Measurements from ENCODE around the gene FAM81B.

FAM81B gene

DNA sequence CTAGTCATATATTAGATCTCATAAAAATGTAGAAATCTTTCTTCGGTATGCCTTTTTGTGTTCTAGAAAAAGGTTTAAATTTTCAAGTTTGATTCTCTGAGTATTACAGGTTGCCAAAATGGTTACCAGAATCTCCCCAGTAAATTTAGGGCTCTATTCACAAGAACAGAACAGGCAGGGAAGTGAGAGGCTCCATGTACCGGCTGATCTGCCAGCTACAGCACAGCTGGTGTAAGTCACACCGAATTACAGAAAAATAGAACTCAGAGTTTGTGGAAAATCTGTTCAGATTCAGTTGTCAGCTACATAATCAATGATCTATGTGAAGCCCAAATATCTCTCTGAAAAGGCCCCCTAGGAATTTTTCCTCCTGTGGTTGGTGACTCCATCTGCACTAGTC, 10.5 kb downstream of the FAM81B start:
- in situ Hi-C loops (cut with HindIII; ENCODE audit: low sequenced_read_pairs) = no loop called here

DNA sequence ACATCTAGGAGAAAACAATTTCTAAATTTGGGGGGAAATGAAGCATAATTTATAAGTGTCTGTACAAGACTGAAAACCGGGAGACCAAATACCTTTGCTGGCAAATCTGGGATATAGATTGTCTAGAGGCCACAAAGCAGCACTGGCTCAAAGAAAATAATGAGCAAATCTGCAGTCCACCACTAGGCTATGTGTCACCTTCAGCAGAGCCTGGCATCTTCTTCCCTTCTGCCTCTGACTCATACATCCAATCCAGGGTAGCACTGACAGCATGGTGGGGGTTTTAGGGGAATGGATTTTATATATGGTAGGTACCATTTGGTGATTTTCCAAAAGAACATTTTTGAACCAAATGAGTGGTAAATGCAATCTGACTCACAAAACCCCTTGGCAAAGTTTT, 12.8 kb downstream of the FAM81B start:
- in situ Hi-C loops (cut with HindIII; ENCODE audit: low sequenced_read_pairs) = no loop called here

- in situ Hi-C loops (cut with HindIII; ENCODE audit: low sequenced_read_pairs) = no loop called here
These were observed 15.4 kb downstream of the FAM81B start for GRCh38 chr5:95406426-95407090.

DNA sequence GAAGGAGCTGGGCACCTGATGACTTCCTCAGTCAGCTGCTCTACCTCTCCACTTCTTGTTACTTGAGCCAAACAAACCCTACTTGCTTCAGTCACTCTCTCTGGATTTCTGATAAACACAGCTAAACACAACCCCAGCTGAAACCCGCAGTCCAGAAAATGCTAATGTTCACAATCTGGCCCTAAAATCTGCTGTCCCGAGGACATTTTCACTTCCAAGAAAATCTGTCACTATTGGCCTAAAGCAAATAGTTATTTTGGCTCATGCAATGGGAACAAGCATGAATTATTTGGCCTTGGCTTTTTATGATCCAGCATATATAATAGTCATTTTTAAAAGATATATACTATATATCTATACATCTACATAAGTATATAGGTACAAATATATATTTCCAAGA, 19.1 kb downstream of the FAM81B start:
- in situ Hi-C loops (cut with HindIII; ENCODE audit: low sequenced_read_pairs) = no loop called here

- in situ Hi-C loops (cut with HindIII; ENCODE audit: low sequenced_read_pairs) = no loop called here
These were observed 20.3 kb downstream of the FAM81B start for GRCh38 chr5:95411474-95411873.

DNA sequence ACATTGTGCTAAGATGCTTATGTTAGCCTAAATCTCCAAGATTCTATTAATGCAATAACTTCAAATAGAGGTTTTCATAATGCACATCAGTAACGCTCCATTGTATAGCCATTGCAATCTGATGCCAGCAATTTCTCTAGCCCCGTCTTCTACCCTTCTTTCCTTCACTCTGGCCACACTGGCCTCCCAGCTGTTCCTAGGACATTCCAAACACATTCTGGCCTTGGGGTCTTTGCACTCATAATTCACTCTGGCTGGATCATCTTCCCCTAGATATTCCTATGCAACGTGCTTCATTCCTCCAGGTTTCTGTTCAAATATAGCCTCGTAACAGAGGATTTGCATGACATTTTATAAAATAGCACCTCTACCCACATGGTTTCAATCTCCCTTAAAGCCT, 23.3 kb downstream of the FAM81B start:
- in situ Hi-C loops (cut with HindIII; ENCODE audit: low sequenced_read_pairs) = no loop called here

GRCh38 chr5:95417971-95418370, 26.8 kb downstream of the FAM81B start:
- in situ Hi-C loops (cut with HindIII; ENCODE audit: low sequenced_read_pairs) = no loop called here

DNA sequence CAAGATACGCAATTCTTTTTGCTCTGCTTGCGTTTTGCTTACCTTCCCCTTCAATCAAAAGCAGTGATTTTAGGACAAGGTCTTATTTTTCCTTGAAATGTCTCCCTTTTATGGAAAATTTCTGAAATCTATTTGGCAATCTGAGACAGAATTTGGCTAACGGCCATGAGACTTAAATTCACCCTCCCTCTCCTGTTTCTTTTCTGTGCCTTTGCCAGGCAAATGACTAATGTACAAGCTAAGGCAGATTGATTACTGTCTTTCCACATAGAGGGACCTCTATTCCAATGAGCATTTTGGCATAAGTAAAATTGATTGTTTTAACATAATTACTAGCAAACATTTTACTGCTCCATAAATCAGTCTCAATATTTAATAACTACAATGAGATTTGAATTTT, 31.7 kb downstream of the FAM81B start:
- in situ Hi-C loops (cut with HindIII; ENCODE audit: low sequenced_read_pairs) = no loop called here

- in situ Hi-C loops (cut with HindIII; ENCODE audit: low sequenced_read_pairs) = no loop called here
These were observed 32.9 kb downstream of the FAM81B start for GRCh38 chr5:95424016-95424415.

GRCh38 chr5:95424526-95424925, 33.4 kb downstream of the FAM81B start:
- in situ Hi-C loops (cut with HindIII; ENCODE audit: low sequenced_read_pairs) = no loop called here

GRCh38 chr5:95426227-95426626, 35.1 kb downstream of the FAM81B start:
- in situ Hi-C loops (cut with HindIII; ENCODE audit: low sequenced_read_pairs) = no loop called here

DNA sequence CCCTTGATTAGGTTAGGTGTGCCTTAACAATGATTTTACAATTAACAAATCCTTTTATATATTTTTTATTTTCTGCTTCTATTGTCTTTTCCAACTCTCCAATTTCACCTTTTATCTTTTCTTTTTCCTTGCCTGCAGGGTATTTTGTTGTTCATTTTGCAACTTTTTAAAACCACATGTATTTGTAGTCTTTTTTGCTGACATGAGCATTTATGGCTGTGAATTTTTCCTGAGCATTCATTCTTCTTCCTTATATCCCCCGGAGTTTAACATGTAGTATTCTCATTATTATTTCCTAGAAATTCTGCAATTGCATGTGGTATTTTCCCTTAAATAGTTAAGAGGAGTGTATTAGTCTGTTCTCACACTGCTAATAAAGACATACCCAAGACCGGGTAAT, 41.6 kb downstream of the FAM81B start:
- in situ Hi-C loops (cut with HindIII; ENCODE audit: low sequenced_read_pairs) = no loop called here

DNA sequence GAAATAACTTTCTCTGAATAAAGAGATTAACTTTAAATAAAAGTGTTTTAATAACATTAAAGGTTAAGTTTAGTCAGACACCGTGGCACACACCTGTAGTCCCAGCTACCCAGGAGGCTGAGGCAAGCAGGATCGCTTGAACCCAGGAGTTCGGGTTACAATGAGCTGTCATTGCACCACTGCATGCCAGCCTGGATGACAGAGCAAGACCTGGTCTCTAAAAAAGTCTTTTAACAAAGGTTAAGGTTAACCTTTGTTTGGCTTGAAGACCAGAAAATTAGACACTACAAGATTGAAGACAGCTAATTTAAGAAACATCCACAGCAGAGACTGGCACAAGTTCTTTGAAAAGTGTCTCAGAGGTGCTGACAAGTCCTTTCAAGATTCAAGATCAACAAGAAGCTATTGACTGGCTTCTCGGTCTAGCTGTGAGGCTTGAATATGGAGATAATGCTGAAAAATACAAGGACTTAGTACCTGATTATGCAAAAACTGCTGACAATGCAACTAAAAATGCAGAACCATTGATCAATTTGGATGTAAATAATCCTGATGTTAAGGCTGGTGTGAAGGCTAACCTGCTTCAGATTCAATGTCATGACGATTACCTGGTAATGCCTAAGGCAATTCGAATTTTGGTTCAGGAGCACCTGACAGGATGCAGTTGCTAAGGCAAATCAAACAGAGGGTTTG, 48.8 kb downstream of the FAM81B start:
- in situ Hi-C loops (cut with HindIII; ENCODE audit: low sequenced_read_pairs) = no loop called here

- in situ Hi-C loops (cut with HindIII; ENCODE audit: low sequenced_read_pairs) = no loop called here
These were observed 49.7 kb downstream of the FAM81B start for GRCh38 chr5:95440825-95441224.

DNA sequence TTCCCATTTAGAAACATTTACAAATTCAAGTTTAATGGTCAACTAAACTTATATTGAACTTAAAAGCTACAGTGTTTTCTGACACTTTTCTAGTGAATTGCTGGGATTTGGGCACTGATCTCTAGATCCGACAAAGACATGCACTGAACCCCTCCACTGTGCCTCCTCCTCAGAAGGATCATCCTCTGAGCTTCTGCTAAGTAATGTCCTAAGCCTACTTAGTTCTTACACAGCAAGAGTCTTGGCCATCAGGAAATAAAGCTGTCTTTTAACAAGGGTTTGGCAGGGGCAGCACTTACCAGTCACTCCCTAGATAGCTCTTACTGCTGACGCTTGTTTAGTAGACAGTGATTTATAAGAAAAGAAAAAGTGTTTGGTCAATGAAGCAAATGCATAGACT, 50.5 kb downstream of the FAM81B start:
- in situ Hi-C loops (cut with HindIII; ENCODE audit: low sequenced_read_pairs) = no loop called here

- in situ Hi-C loops (cut with HindIII; ENCODE audit: low sequenced_read_pairs) = no loop called here
These were observed 54.3 kb downstream of the FAM81B start for GRCh38 chr5:95445442-95445841.

DNA sequence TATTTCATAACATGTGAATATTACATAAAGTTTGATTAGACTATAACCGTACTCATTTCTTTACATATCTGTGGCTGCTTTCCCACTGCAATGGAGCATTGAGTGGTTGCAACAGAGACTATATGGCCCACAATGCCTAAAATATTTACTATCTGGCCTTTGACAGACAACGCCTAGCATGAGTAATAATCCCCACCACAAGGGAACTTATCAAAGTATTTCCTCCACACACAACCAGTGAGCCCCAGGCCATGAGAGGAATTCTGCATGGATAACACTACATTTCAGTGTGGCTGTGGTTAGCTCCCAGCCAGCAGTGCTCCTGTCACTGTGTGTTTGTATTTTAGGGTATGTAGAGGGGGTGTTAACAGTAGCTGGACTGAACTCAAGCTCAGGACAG, 54.8 kb downstream of the FAM81B start:
- in situ Hi-C loops (cut with HindIII; ENCODE audit: low sequenced_read_pairs) = no loop called here

- in situ Hi-C loops (cut with HindIII; ENCODE audit: low sequenced_read_pairs) = no loop called here
These were observed 55.5 kb downstream of the FAM81B start for GRCh38 chr5:95446560-95447221.

DNA sequence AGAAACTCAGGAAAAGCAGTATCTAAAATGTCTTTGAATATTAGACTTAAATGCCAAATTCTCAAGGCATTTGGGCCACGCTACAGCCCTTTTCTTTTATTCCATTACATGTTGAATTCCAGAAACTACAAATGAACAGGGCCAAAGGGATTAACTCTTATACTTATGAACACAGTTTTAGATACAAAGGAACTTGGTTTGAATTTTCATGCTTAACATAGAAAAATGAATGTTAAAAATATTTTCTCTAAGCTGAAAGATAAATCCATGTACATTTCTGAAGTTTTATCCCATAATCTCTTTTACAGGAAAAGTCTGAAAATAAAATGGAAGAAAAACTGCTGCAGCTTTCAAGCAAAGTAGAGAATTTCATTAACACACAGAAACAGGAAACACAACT, 56.8 kb downstream of the FAM81B start:
- in situ Hi-C loops (cut with HindIII; ENCODE audit: low sequenced_read_pairs) = no loop called here

DNA sequence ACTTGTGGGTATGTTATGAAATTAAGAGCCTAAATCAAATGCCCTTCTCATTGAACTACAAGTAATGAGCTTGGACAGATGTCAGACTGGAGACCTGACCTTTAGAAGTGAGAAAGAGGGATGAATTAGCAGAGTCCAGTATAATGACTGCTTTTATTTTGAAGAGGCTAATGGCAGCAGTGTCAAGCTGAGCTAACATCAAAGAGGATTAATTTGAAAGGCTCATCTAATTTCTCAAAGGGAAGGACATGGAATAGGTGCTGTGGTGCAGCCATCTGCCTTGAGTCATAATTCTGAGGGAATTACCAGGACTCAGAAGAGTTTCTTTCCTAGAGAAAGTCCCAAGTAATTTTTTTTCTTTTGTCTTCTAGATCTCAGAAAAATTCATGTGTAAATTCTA, 57.6 kb downstream of the FAM81B start:
- in situ Hi-C loops (cut with HindIII; ENCODE audit: low sequenced_read_pairs) = no loop called here

GRCh38 chr5:95449460-95449859, 58.3 kb downstream of the FAM81B start:
- in situ Hi-C loops (cut with HindIII; ENCODE audit: low sequenced_read_pairs) = no loop called here

DNA sequence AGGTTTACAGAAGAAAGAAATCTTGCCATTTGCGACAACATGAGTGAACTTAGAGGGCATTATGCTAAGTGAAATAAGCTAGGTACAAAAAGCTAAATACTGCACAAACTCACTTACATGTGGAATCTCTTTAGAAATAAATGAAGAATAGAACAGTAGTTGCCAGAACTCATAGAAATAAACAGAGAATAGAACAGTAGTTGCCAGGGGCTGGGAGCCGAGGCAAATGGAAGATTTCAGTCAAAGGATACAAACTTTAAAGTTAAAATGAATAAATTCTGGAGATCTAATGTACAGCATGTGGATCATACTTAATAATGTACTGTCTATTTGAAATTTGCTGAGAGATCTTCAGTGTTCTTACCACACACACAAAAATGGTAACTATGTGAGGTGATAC, 63.4 kb downstream of the FAM81B start:
- in situ Hi-C loops (cut with HindIII; ENCODE audit: low sequenced_read_pairs) = no loop called here
